Endothelial cell of umbilical vein (primary cell): ENCODE data around the gene PEAK3. TPM values are rescaled to one million over a fixed set of nuclear protein-coding genes. Genes with fewer than 3 reads are reported as not detected.

Experiments
- BruUV-seq: library from RNA; stranded (reverse); fragments of 400-500 nt; replicated peaks from 2 replicates; lab custom pipeline; 2021; lab: Mats Ljungman, UMichigan
- CTCF ChIA-PET: fragments of 300-600, 350-600 bp; sonication (Branson Sonifier 250); formaldehyde crosslinking; loops from one replicate; lab custom pipeline; 2021; ENCODE audit warnings: antibody characterized with exemption, inconsistent platforms; lab: Charles Lee
- POLR2A ChIA-PET: fragments of 300-600, 350-600 bp; sonication (Branson Sonifier 250); formaldehyde crosslinking; loops from one replicate; lab custom pipeline; 2021; ENCODE audit warnings: antibody characterized with exemption, inconsistent platforms; lab: Charles Lee
- DNase-seq: peaks from one replicate; pipeline ENCODE4 v3.0.0-alpha.2; 2011; ENCODE audit warnings: low read depth, low spot score
- FAIRE-seq: peaks from 2 replicates; lab custom pipeline; 2011; peaks lifted over from hg19 to GRCh38; lab: Jason Lieb, UNC
- H2AFZ ChIP-seq: 2 replicates; pipeline ENCODE4 v1.6.0; 2012; ENCODE audit warnings: low read depth, low read length, control low read depth, inconsistent platforms
- H3K27ac ChIP-seq: 2 replicates; pipeline ENCODE4 v1.5.1; 2011; ENCODE audit warnings: low read depth, mild to moderate bottlenecking, control low read depth, low read length, moderate library complexity; ENCODE audit not compliant: insufficient read depth
- H3K27me3 ChIP-seq, 2 experiments: 2 replicates each; pipeline versions ENCODE4 v1.6.0 to v1.6.1; 2011; ENCODE audit warnings: low read length in 2 of 2, mixed read lengths in 1 of 2; ENCODE audit not compliant: control insufficient read depth in 2 of 2, insufficient read depth in 2 of 2
- H3K36me3 ChIP-seq, 2 experiments: 2 replicates in 1 of 2; 3 replicates in 1 of 2; pipeline ENCODE4 v1.5.1; 2011; ENCODE audit warnings: low read length in 2 of 2, mild to moderate bottlenecking in 1 of 2, moderate library complexity in 1 of 2; ENCODE audit not compliant: control insufficient read depth in 2 of 2, insufficient read depth in 2 of 2; ENCODE audit errors: extremely low read depth in 1 of 2
- H3K4me1 ChIP-seq: 3 replicates; pipeline ENCODE4 v1.5.1; 2011; ENCODE audit warnings: mild to moderate bottlenecking, low read length; ENCODE audit not compliant: control insufficient read depth, insufficient read depth; ENCODE audit errors: extremely low read depth
- H3K4me2 ChIP-seq: 2 replicates; pipeline ENCODE4 v1.6.1; 2011; ENCODE audit warnings: low read length, control low read depth, mixed read lengths; ENCODE audit not compliant: insufficient read depth
- H3K4me3 ChIP-seq, 3 experiments: fragments of 200-600 bp in 1 of 3; sonication (generic), shearing (Covaris generic) in 1 of 3; replicated peaks in 1 of 3; 2 replicates each; pipeline ENCODE4 v1.5.1; 2011 to 2016; ENCODE audit warnings: control low read depth in 3 of 3, low read length in 3 of 3, mild to moderate bottlenecking in 2 of 3, inconsistent platforms in 1 of 3, low read depth in 1 of 3, moderate library complexity in 1 of 3; ENCODE audit not compliant: insufficient read depth in 1 of 3
- H3K79me2 ChIP-seq: 2 replicates; pipeline ENCODE4 v1.6.0; 2012; ENCODE audit warnings: low read length, inconsistent platforms; ENCODE audit not compliant: control insufficient read depth, insufficient read depth
- H3K9ac ChIP-seq: replicated peaks from 2 replicates; pipeline ENCODE3; 2011; ENCODE audit warnings: low read length, control low read depth; ENCODE audit not compliant: insufficient read depth; ENCODE audit errors: extremely low read depth
- H3K9me1 ChIP-seq: replicated peaks from 3 replicates; pipeline ENCODE4 v1.6.0; 2011; ENCODE audit warnings: mild to moderate bottlenecking, low read length; ENCODE audit not compliant: control insufficient read depth, insufficient read depth; ENCODE audit errors: extremely low read depth
- H3K9me3 ChIP-seq: replicated peaks from 2 replicates; pipeline ENCODE4 v1.5.1; 2012; ENCODE audit warnings: low read length, inconsistent platforms; ENCODE audit not compliant: control insufficient read depth, insufficient read depth
- H4K20me1 ChIP-seq: replicated peaks from 2 replicates; pipeline ENCODE3; 2011; ENCODE audit warnings: mild to moderate bottlenecking, low read length; ENCODE audit not compliant: control insufficient read depth, insufficient read depth; ENCODE audit errors: extremely low read depth
- CTCF ChIP-seq, 2 donors: IDR thresholded peaks; 1 replicate in 1 of 2; 2 replicates in 1 of 2; pipeline ENCODE4 v1.5.1; 2011; ENCODE audit warnings: low read length in 2 of 2, mild to moderate bottlenecking in 2 of 2, moderate library complexity in 2 of 2, control low read depth in 1 of 2, inconsistent platforms in 1 of 2, low read depth in 1 of 2; ENCODE audit not compliant: insufficient read depth in 1 of 2; ENCODE audit errors: extremely low read depth in 1 of 2
- FOS ChIP-seq: IDR thresholded peaks from 2 replicates; pipeline ENCODE4 v1.6.1; 2011; ENCODE audit warnings: mild to moderate bottlenecking, low read length, moderate library complexity, borderline replicate concordance; ENCODE audit not compliant: insufficient read depth
- MAX ChIP-seq: IDR thresholded peaks from 2 replicates; pipeline ENCODE4 v1.6.1; 2011; ENCODE audit not compliant: insufficient read depth, insufficient read length
- dilution Hi-C: fragments of 300-500 bp; cut with MboI; formaldehyde crosslinking; loops from one replicate; pipeline ENCODE4 v1.15.0; 2019; ENCODE audit warnings: low sequenced_read_pairs; ENCODE audit not compliant: extremely low pct_ligation_motif_present
- intact Hi-C: fragments of 100-400 bp; cut with micrococcal nuclease; formaldehyde crosslinking; loops from one replicate; pipeline ENCODE4 v1.10.0; 2022
- polyA plus RNA-seq, 4 experiments: library from polyadenylated mRNA; depleted of rRNA in 3 of 4; stranded (reverse) in 3 of 4; unstranded in 1 of 4; fragments of >200 nt; gene quantifications; 2 replicates each; pipeline versions ENCODE4 v1.2.1 to v1.2.3, GENCODE V29; 2011 to 2012; ENCODE audit warnings: missing spikeins in 1 of 4
- total RNA-seq: library from RNA; stranded (reverse); gene quantifications from 2 replicates; pipeline ENCODE4 v1.2.3, GENCODE V29; 2021

PEAK3 gene
- total and polyA plus RNA-seq, 2 donors (not counting 3 experiments of a cell fraction or from before 2014, with no cell fraction given): 0.03 TPM; not detected in 1

- Histone ChIP-seq H3K4me3 (no peak overlapping the region), H3K27me3 (no peaks in the 10 kb centered on the region), H3K4me1 (peaks cover 4% of the 10 kb centered on the region), H3K79me2 (no peaks in the 10 kb centered on the region), H3K9me1 (no peaks in the 10 kb centered on the region), H3K27ac (no peak overlapping the region), H3K36me3 (no peaks in the 10 kb centered on the region), H4K20me1 (no peaks in the 10 kb centered on the region), H2AFZ (no peak overlapping the region), H3K4me2 (no peak overlapping the region), H3K9me3 (no peaks in the 10 kb centered on the region), H3K9ac (no peak overlapping the region)
- FAIRE-seq: peak; percentile 79
- DNase-seq: peak; percentile 49
- no peak for TF ChIP-seq MAX
- no peak for TF ChIP-seq FOS
- TF ChIP-seq CTCF (IDR thresholded peaks at IDR 0.05; ENCODE audit: extremely low read depth in 1 of 2, insufficient read depth in 1 of 2, low read depth in 1 of 2, low read length in 2 of 2): peak; percentile 70
- intact Hi-C loops: no loop called here
- POLR2A ChIA-PET: no interaction called here
- dilution Hi-C loops: no loop called here
- no TSS peak for BruUV-seq
- CTCF ChIA-PET: interaction anchor here (0.5 to 3.0 kb wide), 21 partner anchors 9 to 350 kb away, joined by 3 to 40 read pairs (median 4); partner anchors contain the start of genes AMH and AP3D1
These were observed 20.4 kb downstream of the PEAK3 start for GRCh38 chr19:2261438-2262172.
